WI38 (cell line): ENCODE results near the gene ELOVL3.

Source experiments
- H3K4me3 ChIP-seq: 2 replicates; pipeline ENCODE4 v1.5.1; 2011; ENCODE audit warnings: low read depth, mild to moderate bottlenecking, control low read depth, low read length
- CTCF ChIP-seq: IDR thresholded peaks from 2 replicates; pipeline ENCODE4 v1.5.1; 2012; ENCODE audit warnings: low read depth, mild to moderate bottlenecking, control low read depth, low read length

Gene ELOVL3

GRCh38 chr10:102261196-102261595 lies 35.1 kb downstream of the ELOVL3 start:
- no peak overlapping the region for H3K4me3 ChIP-seq
- TF ChIP-seq CTCF = no peak

- TF ChIP-seq CTCF = no peak
- H3K4me3 ChIP-seq = no peak overlapping the region
Measured at GRCh38 chr10:102261842-102262241, 35.7 kb downstream of the ELOVL3 start.

- TF ChIP-seq CTCF = no peak
- no peak overlapping the region for H3K4me3 ChIP-seq
Measured at GRCh38 chr10:102262744-102263370, 36.8 kb downstream of the ELOVL3 start.

- no peak overlapping the region for H3K4me3 ChIP-seq
- TF ChIP-seq CTCF = no peak
Measured at GRCh38 chr10:102264371-102264770, 38.3 kb downstream of the ELOVL3 start.

GRCh38 chr10:102266670-102267069 lies 40.6 kb downstream of the ELOVL3 start:
- no peak for TF ChIP-seq CTCF
- no peak overlapping the region for H3K4me3 ChIP-seq

- TF ChIP-seq CTCF = no peak
- no peak overlapping the region for H3K4me3 ChIP-seq
Measured at GRCh38 chr10:102267748-102268147, 41.6 kb downstream of the ELOVL3 start.

- no peak for TF ChIP-seq CTCF
- H3K4me3 ChIP-seq = no peak overlapping the region
Measured at GRCh38 chr10:102268375-102268888, 42.3 kb downstream of the ELOVL3 start.
